ENCODE data around the gene SIRPG.

GRCh38 chr20:1587781-1588532, 69.6 kb downstream of the SIRPG start:
- TF ChIP-seq POLR2AphosphoS2 (IDR thresholded peaks at IDR 0.05; ENCODE audit: low read depth, low read length): no peak
- TF ChIP-seq PKNOX1 (IDR thresholded peaks at IDR 0.05): no peak
- TF ChIP-seq POLR2A (IDR thresholded peaks at IDR 0.05; ENCODE audit: low read depth, low read length): no peak
- TF ChIP-seq TCF3 (IDR thresholded peaks at IDR 0.05; ENCODE audit: borderline replicate concordance, insufficient read depth, low read depth, low read length): no peak
- no peak for TF ChIP-seq FOS (IDR thresholded peaks at IDR 0.05; ENCODE audit: borderline replicate concordance, extremely low read depth, insufficient read length)
- TF ChIP-seq, protein P1, sequence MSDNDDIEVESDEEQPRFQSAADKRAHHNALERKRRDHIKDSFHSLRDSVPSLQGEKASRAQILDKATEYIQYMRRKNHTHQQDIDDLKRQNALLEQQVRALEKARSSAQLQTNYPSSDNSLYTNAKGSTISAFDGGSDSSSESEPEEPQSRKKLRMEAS (IDR thresholded peaks at IDR 0.05; ENCODE audit: low read depth, low read length): no peak

Measured in GM12878 (cell line).